Panc1 (cell line): ENCODE results near the gene HUNK. TPM values are rescaled to one million over a fixed set of nuclear protein-coding genes. Genes with fewer than 3 reads are reported as not detected.

ENCODE experiments used
- ATAC-seq: fragments of 200-7000 bp; cut with Tn5 transposase; 2 replicates; pipeline ENCODE4 v1.9.1; 2020; ENCODE audit warnings: mild to moderate bottlenecking, moderate library complexity
- BruUV-seq: library from RNA; stranded (reverse); fragments of 400-500 nt; replicated peaks from 2 replicates; lab custom pipeline; 2021; lab: Mats Ljungman, UMichigan
- CTCF ChIA-PET: fragments of 300-600 bp; sonication (Branson Sonifier 250); formaldehyde crosslinking; loops from one replicate; lab custom pipeline; 2022; ENCODE audit warnings: antibody characterized with exemption; lab: Charles Lee
- POLR2A ChIA-PET: fragments of 300-600 bp; sonication (Branson Sonifier 250); formaldehyde crosslinking; loops from one replicate; lab custom pipeline; 2022; ENCODE audit warnings: antibody characterized with exemption; lab: Charles Lee
- DNase-seq: peaks from one replicate; pipeline ENCODE4 v3.0.0-alpha.2; 2010; ENCODE audit warnings: low read depth, low spot score
- H3K27ac ChIP-seq: 2 replicates; pipeline ENCODE4 v1.5.1; 2011; ENCODE audit warnings: mild to moderate bottlenecking, low read length, inconsistent platforms
- H3K27me3 ChIP-seq: fragments of 200-500 bp; sonication (Bioruptor generic); 2 replicates; pipeline ENCODE4 v1.6.0; 2014; ENCODE audit warnings: low read length, inconsistent platforms; ENCODE audit not compliant: control insufficient read depth, insufficient read depth
- H3K36me3 ChIP-seq: fragments of 200-500 bp; sonication (Bioruptor generic); 2 replicates; pipeline ENCODE4 v1.5.1; 2014; ENCODE audit warnings: inconsistent platforms, mild to moderate bottlenecking, low read length, moderate library complexity; ENCODE audit not compliant: control insufficient read depth, insufficient read depth
- H3K4me1 ChIP-seq: 2 replicates; pipeline ENCODE4 v1.5.1; 2011; ENCODE audit warnings: inconsistent platforms, mild to moderate bottlenecking, low read length, moderate library complexity; ENCODE audit not compliant: control insufficient read depth, insufficient read depth
- H3K4me3 ChIP-seq, 2 experiments: 2 replicates each; pipeline ENCODE4 v1.5.1; 2011 to 2012; ENCODE audit warnings: low read depth in 2 of 2, low read length in 2 of 2, mild to moderate bottlenecking in 2 of 2, inconsistent platforms in 1 of 2, moderate library complexity in 1 of 2
- H3K9me3 ChIP-seq: fragments of 200-500 bp; sonication (Bioruptor generic); 2 replicates; pipeline ENCODE4 v1.5.1; 2014; ENCODE audit warnings: low read depth, mild to moderate bottlenecking, inconsistent platforms, low read length, moderate library complexity; ENCODE audit not compliant: control insufficient read depth, insufficient read depth
- POLR2AphosphoS5 ChIP-seq: IDR thresholded peaks from 2 replicates; pipeline ENCODE4 v1.6.1; 2012; ENCODE audit warnings: mild to moderate bottlenecking, low read depth, low read length, moderate library complexity
- SIN3A ChIP-seq: IDR thresholded peaks from 2 replicates; pipeline ENCODE4 v1.6.1; 2012; ENCODE audit warnings: low read depth, mild to moderate bottlenecking, low read length, moderate library complexity, borderline replicate concordance; ENCODE audit not compliant: insufficient read depth
- TCF7L2 ChIP-seq: IDR thresholded peaks from 2 replicates; pipeline ENCODE4 v1.6.1; 2011; ENCODE audit warnings: mild to moderate bottlenecking, low read depth, low read length, inconsistent platforms
- in situ Hi-C: cut with HindIII; loops from 2 replicates; pipeline ENCODE4 v1.10.0; 2016; ENCODE audit warnings: low sequenced_read_pairs, low pct_unique_long_range_greater_than_20kb
- intact Hi-C: fragments of 100-400 bp; cut with micrococcal nuclease; formaldehyde crosslinking; loops from one replicate; pipeline ENCODE4 v1.10.0; 2022; ENCODE audit not compliant: unreplicated experiment
- total RNA-seq: library from RNA; stranded (reverse); gene quantifications from one replicate; pipeline ENCODE4 v1.2.1, GENCODE V29; 2021; ENCODE audit not compliant: unreplicated experiment
- TF ChIP-seq, protein P1 (sequence below), 2 experiments: IDR thresholded peaks; 2 replicates each; pipeline ENCODE4 v1.6.1; 2011 to 2012; ENCODE audit warnings: low read depth in 2 of 2, control low read depth in 1 of 2, low read length in 1 of 2, mild to moderate bottlenecking in 1 of 2, moderate library complexity in 1 of 2; ENCODE audit not compliant: insufficient read depth in 1 of 2
- TF ChIP-seq, protein P2 (sequence below): fragments of 450-650 bp; IDR thresholded peaks from 2 replicates; pipeline ENCODE4 v1.5.1; 2017; ENCODE audit warnings: mild to moderate bottlenecking

HUNK gene
- total RNA-seq, 1 experiment from 2014 or later = 0.05 TPM

DNA sequence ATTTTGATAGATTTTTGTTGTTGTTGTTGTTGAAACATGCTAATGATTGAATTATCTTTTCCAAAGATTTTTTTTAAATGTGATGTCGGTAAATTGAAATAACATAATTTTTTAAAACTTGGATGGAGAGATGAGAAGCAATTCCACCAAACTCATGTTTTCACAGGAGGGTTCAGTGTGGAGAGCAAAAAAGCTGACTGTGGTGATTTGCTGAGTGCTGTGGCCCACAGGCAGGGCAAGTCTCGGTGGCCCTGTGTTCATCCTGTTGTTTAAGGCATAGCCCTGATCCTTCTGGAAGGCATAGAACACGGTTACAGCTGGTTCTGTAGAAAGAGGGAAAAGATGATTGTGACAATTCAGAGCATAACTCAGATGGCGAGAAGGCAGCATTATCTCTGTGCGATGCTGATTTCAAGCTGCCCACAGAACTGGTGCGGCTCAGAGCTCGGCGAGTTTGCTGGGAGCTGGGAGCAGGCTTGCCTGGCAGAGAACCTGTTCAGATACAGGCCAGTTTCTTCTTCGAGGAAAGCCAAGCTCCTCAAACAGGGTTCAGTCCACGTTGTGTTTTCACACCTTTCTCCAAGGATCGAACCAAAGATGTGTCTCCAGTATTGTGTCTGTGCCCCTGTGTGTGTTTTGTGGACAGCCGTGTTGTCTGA is 127.1 kb downstream of the HUNK start:
- no TSS peak for BruUV-seq
- ATAC-seq (no peak), DNase-seq (no peak)
- peaks cover 2% of the 10 kb centered on the region; the same call in 1 of the 2 replicates for H3K27me3 ChIP-seq
- intact Hi-C loops = no loop called here
- CTCF ChIA-PET = no interaction called here
- in situ Hi-C loops = no loop called here
- POLR2A ChIA-PET = no interaction called here
- no peak overlapping the region for H3K27ac ChIP-seq
- no peaks in the 10 kb centered on the region for H3K36me3 ChIP-seq
- TF ChIP-seq TCF7L2 (no peak), SIN3A (no peak), POLR2AphosphoS5 (no peak)
- TF ChIP-seq, protein P1, sequence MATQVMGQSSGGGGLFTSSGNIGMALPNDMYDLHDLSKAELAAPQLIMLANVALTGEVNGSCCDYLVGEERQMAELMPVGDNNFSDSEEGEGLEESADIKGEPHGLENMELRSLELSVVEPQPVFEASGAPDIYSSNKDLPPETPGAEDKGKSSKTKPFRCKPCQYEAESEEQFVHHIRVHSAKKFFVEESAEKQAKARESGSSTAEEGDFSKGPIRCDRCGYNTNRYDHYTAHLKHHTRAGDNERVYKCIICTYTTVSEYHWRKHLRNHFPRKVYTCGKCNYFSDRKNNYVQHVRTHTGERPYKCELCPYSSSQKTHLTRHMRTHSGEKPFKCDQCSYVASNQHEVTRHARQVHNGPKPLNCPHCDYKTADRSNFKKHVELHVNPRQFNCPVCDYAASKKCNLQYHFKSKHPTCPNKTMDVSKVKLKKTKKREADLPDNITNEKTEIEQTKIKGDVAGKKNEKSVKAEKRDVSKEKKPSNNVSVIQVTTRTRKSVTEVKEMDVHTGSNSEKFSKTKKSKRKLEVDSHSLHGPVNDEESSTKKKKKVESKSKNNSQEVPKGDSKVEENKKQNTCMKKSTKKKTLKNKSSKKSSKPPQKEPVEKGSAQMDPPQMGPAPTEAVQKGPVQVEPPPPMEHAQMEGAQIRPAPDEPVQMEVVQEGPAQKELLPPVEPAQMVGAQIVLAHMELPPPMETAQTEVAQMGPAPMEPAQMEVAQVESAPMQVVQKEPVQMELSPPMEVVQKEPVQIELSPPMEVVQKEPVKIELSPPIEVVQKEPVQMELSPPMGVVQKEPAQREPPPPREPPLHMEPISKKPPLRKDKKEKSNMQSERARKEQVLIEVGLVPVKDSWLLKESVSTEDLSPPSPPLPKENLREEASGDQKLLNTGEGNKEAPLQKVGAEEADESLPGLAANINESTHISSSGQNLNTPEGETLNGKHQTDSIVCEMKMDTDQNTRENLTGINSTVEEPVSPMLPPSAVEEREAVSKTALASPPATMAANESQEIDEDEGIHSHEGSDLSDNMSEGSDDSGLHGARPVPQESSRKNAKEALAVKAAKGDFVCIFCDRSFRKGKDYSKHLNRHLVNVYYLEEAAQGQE (IDR thresholded peaks at IDR 0.05; ENCODE audit: insufficient read depth in 1 of 2, low read depth in 2 of 2, low read length in 1 of 2) = no peak
- TF ChIP-seq, protein P2, sequence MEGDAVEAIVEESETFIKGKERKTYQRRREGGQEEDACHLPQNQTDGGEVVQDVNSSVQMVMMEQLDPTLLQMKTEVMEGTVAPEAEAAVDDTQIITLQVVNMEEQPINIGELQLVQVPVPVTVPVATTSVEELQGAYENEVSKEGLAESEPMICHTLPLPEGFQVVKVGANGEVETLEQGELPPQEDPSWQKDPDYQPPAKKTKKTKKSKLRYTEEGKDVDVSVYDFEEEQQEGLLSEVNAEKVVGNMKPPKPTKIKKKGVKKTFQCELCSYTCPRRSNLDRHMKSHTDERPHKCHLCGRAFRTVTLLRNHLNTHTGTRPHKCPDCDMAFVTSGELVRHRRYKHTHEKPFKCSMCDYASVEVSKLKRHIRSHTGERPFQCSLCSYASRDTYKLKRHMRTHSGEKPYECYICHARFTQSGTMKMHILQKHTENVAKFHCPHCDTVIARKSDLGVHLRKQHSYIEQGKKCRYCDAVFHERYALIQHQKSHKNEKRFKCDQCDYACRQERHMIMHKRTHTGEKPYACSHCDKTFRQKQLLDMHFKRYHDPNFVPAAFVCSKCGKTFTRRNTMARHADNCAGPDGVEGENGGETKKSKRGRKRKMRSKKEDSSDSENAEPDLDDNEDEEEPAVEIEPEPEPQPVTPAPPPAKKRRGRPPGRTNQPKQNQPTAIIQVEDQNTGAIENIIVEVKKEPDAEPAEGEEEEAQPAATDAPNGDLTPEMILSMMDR = no peak
- H3K4me3 ChIP-seq = no peak overlapping the region
- no peaks in the 10 kb centered on the region for H3K9me3 ChIP-seq
- no peaks in the 10 kb centered on the region for H3K4me1 ChIP-seq

DNA sequence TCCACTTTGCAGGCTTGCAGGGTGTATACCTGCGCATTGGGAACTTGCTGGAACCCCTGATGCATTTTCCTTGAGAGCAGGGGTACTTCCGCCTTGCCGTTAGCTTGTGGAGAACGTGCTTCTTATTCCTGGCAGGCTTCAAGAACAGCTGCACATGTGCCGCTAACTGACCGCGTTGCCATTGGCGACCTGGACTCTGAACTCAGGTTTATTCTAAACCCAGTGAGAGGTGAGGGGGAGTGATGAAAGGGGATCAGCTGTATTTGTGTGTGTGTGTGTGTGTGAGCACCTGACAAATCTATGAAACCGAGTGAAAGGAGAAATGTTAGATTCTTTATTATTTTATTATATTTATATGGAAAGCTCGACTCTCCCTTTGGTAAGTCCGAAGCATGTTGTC is 128.6 kb downstream of the HUNK start:
- BruUV-seq = no TSS peak
- ATAC-seq (no peak), DNase-seq (no peak)
- peaks cover 2% of the 10 kb centered on the region; the same call in 1 of the 2 replicates for H3K27me3 ChIP-seq
- no peak overlapping the region for H3K27ac ChIP-seq
- no peaks in the 10 kb centered on the region for H3K4me1 ChIP-seq
- no peaks in the 10 kb centered on the region for H3K36me3 ChIP-seq
- H3K9me3 ChIP-seq = no peaks in the 10 kb centered on the region
- intact Hi-C loops (no loop called here), in situ Hi-C loops (no loop called here)
- ChIA-PET CTCF (interaction anchor here (0.5 kb wide), 1 partner anchor 36 kb away, joined by 3 read pairs; no protein-coding TSS in a partner anchor), POLR2A (no interaction called here)
- H3K4me3 ChIP-seq = no peak overlapping the region
- TF ChIP-seq TCF7L2 = no peak
- TF ChIP-seq SIN3A = no peak
- TF ChIP-seq POLR2AphosphoS5 = no peak
- TF ChIP-seq, protein P2 = no peak
- TF ChIP-seq, protein P1 (IDR thresholded peaks at IDR 0.05; ENCODE audit: insufficient read depth in 1 of 2, low read depth in 2 of 2, low read length in 1 of 2) = no peak
